GM23248 (cell line): ENCODE data around the gene SGSM2.

ENCODE experiments used
- EZH2 ChIP-seq: fragments of 200-600 bp; sonication (generic); IDR thresholded peaks from 2 replicates; pipeline ENCODE4 v1.6.1; 2018; ENCODE audit warnings: antibody characterized with exemption, mild to moderate bottlenecking; ENCODE audit not compliant: insufficient read depth, poor library complexity, severe bottlenecking
- EZH2phosphoT487 ChIP-seq: fragments of 200-600 bp; sonication (generic); IDR thresholded peaks from 2 replicates; pipeline ENCODE4 v1.6.1; 2018; ENCODE audit warnings: antibody characterized with exemption, moderate library complexity, mild to moderate bottlenecking, low read depth; ENCODE audit not compliant: insufficient read depth

DNA sequence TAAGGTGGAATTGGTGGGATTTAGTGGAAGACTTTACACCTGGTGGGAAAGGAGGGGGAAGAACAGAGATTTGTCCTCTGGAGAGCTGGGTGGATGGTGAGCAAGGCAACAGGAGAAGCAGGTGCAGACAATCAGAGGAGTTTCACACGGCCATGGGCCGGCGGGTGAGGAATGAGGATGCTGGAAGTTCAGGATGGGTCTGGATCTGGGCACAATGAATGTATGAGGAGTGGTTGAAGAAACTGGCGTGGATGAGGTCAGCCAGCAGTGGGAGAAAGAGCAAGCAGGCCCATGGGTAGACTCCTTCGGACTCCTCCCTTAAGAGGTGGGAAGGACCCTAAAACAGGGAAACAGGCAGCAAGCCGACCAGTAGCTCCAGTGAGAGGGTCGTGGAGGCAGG, 73.7 kb downstream of the SGSM2 start:
- no peak for TF ChIP-seq EZH2phosphoT487
- TF ChIP-seq EZH2 = no peak
